HK-2 (cell line): Measurements from ENCODE around the gene C10orf62.
A peak's percentile ranks its signal among the peaks of the same experiment; 100 is the strongest.

Experiments
- DNase-seq: peaks from one replicate; pipeline ENCODE4 v3.0.0-alpha.2; 2018; ENCODE audit not compliant: unreplicated experiment

C10orf62 gene

GRCh38 chr10:97584798-97585438 is 4.6 kb upstream of the C10orf62 start:
- peak; percentile 31 for DNase-seq

- DNase-seq, result no peak
Measured at GRCh38 chr10:97585439-97585811, 4.1 kb upstream of the C10orf62 start.

- no peak for DNase-seq
Measured at GRCh38 chr10:97587183-97587582, 2.3 kb upstream of the C10orf62 start.

GRCh38 chr10:97590082-97590747 is 694 bp downstream of the C10orf62 start:
- DNase-seq, result no peak

GRCh38 chr10:97590748-97591495 is 1.4 kb downstream of the C10orf62 start:
- no peak for DNase-seq

GRCh38 chr10:97593421-97593820 is 3.9 kb downstream of the C10orf62 start:
- DNase-seq, result no peak

- DNase-seq, result peak; percentile 74
Measured at GRCh38 chr10:97596101-97597082, 6.9 kb downstream of the C10orf62 start.

- DNase-seq, result no peak
Measured at GRCh38 chr10:97597778-97598177, 8.3 kb downstream of the C10orf62 start.

GRCh38 chr10:97598407-97599271 is 9.1 kb downstream of the C10orf62 start:
- DNase-seq, result no peak

- no peak for DNase-seq
Measured at GRCh38 chr10:97599272-97599619, 9.7 kb downstream of the C10orf62 start.

- DNase-seq, result no peak
Measured at GRCh38 chr10:97600616-97601015, 11.1 kb downstream of the C10orf62 start.

- DNase-seq, result no peak
Measured at GRCh38 chr10:97601268-97602215, 12.0 kb downstream of the C10orf62 start.

GRCh38 chr10:97607095-97607636 is 17.6 kb downstream of the C10orf62 start:
- DNase-seq, result no peak

- no peak for DNase-seq
Measured at GRCh38 chr10:97608991-97609561, 19.6 kb downstream of the C10orf62 start.

GRCh38 chr10:97611473-97611872 is 22.0 kb downstream of the C10orf62 start:
- DNase-seq, result no peak

GRCh38 chr10:97612386-97612785 is 22.9 kb downstream of the C10orf62 start:
- DNase-seq, result peak; percentile 38

- no peak for DNase-seq
Measured at GRCh38 chr10:97618285-97618684, 28.8 kb downstream of the C10orf62 start.

- DNase-seq, result no peak
Measured at GRCh38 chr10:97618733-97619132, 29.2 kb downstream of the C10orf62 start.

- no peak for DNase-seq
Measured at GRCh38 chr10:97623277-97623676, 33.8 kb downstream of the C10orf62 start.
